Activated gamma-delta T cell (primary cell): ENCODE measurements around the gene RAP2B.
"Not testable (repeated sequence)": the region's sequence is repeated elsewhere in the genome, so short reads cannot be mapped to it uniquely, and the experiment has no call there.

Experiments
- DNase-seq: peaks from one replicate; lab custom pipeline; 2025; lab: John Stamatoyannopoulos, UW
- total RNA-seq, 2 donors: gene quantifications; one replicate each; lab custom pipeline; 2026; lab: John Stamatoyannopoulos, UW

The RAP2B gene
- total RNA-seq, result 149 to 220 reads per million in 2 donors

- DNase-seq, result peak; percentile 96
Observed at GRCh38 chr3:153161714-153162512, at the start of gene RAP2B. RAP2B (plus strand) TSS chr3:153162226; CDS start chr3:153162694, 468 bp downstream.

- DNase-seq, result no peak
Observed at GRCh38 chr3:153113541-153113940, 48.5 kb upstream of the RAP2B start.

GRCh38 chr3:153114270-153114669 lies 47.8 kb upstream of the RAP2B start:
- DNase-seq, result not testable (repeated sequence)

- no peak for DNase-seq
Observed at GRCh38 chr3:153115326-153115725, 46.7 kb upstream of the RAP2B start.

- DNase-seq, result no peak
Observed at GRCh38 chr3:153127788-153128187, 34.2 kb upstream of the RAP2B start.

- DNase-seq, result no peak
Observed at GRCh38 chr3:153129426-153129825, 32.6 kb upstream of the RAP2B start.

- no peak for DNase-seq
Observed at GRCh38 chr3:153129866-153130265, 32.2 kb upstream of the RAP2B start.

- DNase-seq, result no peak
Observed at GRCh38 chr3:153130312-153130977, 31.6 kb upstream of the RAP2B start.

GRCh38 chr3:153137626-153138025 lies 24.4 kb upstream of the RAP2B start:
- no peak for DNase-seq

- DNase-seq, result no peak
Observed at GRCh38 chr3:153138276-153139210, 23.5 kb upstream of the RAP2B start.

GRCh38 chr3:153142961-153143360 lies 19.1 kb upstream of the RAP2B start:
- no peak for DNase-seq

- DNase-seq, result no peak
Observed at GRCh38 chr3:153144071-153144470, 18.0 kb upstream of the RAP2B start.

GRCh38 chr3:153144779-153145178 lies 17.2 kb upstream of the RAP2B start:
- DNase-seq, result no peak

GRCh38 chr3:153145454-153145853 lies 16.6 kb upstream of the RAP2B start:
- DNase-seq, result no peak

GRCh38 chr3:153146191-153147053 lies 15.6 kb upstream of the RAP2B start:
- no peak for DNase-seq

- DNase-seq, result no peak
Observed at GRCh38 chr3:153150991-153151390, 11.0 kb upstream of the RAP2B start.

- DNase-seq, result not testable (repeated sequence)
Observed at GRCh38 chr3:153155786-153156185, 6.2 kb upstream of the RAP2B start.

- no peak for DNase-seq
Observed at GRCh38 chr3:153158189-153158588, 3.8 kb upstream of the RAP2B start.

GRCh38 chr3:153158961-153159735 lies 2.9 kb upstream of the RAP2B start:
- no peak for DNase-seq

GRCh38 chr3:153159771-153160397 lies 2.1 kb upstream of the RAP2B start:
- no peak for DNase-seq
